ENCODE measurements around the gene AP1M2.
A peak's percentile ranks its signal among the peaks of the same experiment; 100 is the strongest.
"Not testable (repeated sequence)": the region's sequence is repeated elsewhere in the genome, so short reads cannot be mapped to it uniquely, and the experiment has no call there.

The AP1M2 gene

DNA sequence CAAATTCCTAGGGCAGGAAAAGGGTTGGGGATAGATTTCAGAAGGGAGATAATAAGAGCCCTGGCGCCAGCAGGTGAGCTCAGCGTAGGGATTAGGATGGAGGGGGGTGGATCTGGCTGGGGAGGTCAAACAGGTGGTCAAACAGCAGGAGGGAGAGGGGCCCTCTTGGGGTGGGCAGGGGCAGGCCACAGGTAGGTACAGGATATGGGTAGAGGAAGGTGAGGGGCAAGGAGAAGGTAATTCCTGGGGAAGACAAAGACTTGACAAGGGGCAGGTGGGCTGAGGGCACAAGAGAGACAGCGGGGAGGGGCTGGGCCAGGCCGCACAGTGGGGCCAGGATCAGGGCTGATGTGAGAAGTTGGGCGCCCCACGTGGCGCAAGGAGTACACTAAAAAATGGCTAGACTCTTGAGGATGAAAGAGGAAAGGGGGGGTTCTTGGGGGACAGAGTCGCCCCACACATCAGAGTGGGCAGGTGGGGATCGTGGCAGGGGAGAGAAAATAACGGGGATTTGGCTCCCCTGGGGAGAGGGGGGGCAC, 22.0 kb downstream of the AP1M2 start:
- peak; percentile 71 for DNase-seq (ENCODE audit: low spot score)

DNA sequence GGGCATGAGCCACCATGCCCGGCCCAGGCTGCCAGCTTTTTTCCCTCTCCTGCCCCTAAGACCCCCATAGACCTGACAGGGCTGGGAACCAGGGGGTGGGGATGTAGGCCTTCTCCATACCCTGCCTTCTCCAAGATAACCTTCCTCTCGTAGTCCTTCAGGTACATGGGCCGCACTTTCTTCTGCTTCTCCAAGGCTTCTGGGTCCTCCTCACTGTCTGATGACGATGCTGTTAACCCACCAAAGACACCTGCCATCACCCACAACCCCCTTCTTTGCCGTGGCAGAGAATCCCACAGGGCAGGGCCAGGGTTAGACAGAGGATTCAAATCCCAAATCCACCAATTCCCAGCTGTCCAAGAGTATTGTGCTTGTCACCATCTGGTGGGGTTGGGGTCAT, 24.5 kb downstream of the AP1M2 start:
- no peak for DNase-seq (ENCODE audit: low spot score)

DNA sequence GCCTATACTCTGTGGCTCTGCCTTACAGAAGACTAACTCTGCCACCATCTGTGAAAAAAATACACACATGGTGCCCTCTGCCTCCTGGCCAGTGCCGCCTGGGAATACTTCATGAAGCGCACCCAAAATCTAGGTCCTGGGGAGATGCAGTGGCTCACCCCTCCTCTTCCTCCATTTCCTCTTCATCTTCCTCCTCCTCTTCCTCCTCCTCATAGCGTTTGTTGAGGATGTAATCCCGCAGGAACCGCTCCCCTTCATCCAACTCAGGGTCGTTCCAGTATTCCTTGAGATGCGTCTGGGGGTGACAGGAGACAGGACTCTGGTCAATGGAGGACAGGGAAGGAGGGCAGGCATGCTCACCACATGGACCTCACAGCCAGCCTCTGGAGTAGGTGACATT, 27.0 kb downstream of the AP1M2 start:
- no peak for DNase-seq (ENCODE audit: low spot score)

DNA sequence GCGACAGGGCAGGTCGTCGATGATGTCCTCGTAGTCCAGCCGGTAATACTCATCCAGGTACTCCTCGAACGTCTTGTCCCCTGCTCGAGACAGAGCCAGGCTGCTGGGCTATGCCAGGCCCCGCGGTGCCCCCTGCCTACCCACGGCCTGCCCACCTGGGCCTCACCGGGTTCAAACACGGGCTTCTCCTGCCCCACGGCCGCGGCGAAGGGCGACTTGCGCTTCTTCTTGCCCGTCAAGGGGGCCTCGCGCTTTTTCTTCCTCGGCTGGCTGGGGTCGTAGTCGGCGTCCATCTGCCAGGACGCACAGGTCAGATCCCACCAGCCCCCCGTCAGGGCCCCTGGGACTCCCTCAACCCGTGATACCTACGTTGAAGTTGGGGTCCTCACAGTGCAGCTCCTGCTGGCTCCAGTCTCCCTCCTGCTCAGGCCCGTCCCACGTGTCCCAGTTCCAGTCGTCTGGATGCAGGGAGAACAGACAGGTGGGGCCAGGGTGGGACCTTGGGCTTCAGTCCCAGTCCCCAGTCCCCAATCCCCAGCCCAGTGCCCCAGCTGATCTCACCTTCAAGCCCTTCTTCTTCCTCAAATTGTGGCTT, 29.4 kb downstream of the AP1M2 start:
- DNase-seq (ENCODE audit: low spot score) = no peak

DNA sequence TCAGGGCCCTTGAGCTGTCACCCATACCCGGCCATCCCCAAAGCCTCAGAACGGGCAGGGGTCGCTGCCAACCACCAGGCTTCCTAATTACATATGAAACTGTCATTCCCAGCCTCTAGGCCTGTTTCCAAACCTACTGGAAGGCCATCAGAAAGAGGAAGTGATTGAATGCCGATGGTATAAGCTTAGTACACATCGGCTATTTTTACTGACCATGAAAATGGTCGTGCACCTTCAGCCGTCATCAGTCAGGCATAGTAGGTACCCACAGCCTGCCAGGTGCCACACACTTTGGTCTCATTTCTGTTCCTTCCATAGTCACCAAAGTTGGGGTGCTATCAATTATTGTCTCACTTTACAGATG, 31.5 kb downstream of the AP1M2 start:
- no peak for DNase-seq (ENCODE audit: low spot score)

DNA sequence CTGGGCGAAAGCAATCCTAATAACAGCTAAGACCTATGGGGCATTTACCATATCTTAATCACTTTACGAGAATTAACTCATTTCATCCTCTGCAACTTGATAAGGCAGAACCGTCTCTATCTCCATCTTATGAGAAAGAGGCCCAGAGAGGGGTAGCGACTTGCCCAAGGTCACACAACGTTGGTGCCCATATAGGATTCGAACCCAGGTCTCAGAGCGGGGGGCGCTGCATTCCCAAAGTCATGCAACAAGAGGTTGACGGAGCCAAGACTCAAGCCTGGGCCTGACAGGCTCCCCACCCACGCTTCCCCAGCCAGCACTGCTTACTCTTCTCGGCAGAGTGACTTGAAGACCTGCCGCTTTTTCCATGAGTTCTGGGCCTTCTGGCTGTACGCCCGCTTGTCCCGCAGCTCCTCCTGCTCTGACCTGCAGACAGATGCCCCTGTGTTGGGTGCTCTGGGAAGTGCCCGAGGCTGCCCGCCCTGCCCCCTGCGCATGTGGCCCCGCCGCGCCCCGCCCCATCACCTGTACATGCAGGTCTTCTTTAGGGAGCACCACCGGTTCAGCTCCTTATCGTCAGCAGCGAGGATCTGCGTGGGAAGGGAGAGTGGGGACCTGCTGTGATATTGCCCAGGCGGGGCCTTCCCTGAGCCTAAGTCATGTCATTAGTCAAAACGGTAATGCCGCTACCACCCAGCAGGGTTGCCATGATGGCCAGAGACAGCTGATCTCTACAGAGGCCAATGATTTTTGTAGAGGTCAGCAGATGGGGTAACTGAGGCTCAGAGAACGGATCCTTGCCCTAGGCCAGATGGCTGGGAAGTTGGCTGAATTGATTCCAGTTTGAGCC, 32.1 kb downstream of the AP1M2 start:
- no peak for DNase-seq (ENCODE audit: low spot score)

DNA sequence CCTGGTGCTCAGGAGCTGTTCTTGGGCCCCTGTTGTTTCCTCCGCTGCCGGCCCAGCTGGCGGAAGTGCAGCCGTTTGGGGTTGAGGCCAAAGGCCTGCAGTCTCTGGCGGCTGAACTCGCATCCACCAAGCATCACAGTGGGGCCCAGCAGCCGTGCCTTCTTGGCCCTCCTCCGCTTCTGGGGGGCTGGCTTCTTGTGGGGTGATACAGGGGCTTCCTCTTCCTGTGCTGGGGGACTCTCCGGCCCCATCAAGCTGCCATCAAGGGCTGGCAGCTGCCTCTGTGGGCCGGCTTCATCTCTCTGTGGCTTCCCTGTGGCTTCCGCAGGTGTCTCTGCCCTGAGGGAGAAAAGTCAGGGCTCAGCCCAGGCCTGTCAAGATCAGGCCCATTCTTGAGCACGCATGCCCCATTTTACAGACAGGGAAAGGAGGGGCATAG, 33.1 kb downstream of the AP1M2 start:
- DNase-seq (ENCODE audit: low spot score) = no peak

DNA sequence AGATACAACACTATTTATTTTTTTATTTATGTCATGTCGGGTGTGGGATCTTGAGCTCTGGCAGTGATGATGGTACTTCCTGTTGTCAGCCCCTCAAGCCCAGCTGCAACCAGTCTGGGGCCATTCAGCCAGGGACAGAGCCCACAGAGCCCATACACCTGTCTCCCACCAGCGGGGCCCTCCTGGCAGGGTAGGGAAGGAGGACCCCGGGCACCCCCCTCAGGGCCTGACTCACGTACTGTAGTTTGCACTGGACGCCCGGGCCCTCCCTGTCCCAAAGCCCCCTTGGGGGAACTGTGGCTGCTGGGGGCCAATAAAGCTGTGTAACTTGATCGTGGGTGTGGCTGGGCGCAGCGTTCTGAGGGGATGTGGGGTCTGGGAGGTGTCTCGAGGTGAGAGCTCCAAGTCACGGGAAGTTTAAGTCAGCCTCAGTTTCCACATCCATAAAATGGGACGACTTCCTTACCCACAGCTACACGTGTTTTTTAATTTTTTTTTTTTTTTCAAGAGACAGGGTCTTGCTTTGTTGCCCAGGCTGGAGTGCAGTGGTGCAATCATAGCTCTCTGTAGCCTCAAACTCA, 33.9 kb downstream of the AP1M2 start:
- DNase-seq (ENCODE audit: low spot score) = no peak

DNA sequence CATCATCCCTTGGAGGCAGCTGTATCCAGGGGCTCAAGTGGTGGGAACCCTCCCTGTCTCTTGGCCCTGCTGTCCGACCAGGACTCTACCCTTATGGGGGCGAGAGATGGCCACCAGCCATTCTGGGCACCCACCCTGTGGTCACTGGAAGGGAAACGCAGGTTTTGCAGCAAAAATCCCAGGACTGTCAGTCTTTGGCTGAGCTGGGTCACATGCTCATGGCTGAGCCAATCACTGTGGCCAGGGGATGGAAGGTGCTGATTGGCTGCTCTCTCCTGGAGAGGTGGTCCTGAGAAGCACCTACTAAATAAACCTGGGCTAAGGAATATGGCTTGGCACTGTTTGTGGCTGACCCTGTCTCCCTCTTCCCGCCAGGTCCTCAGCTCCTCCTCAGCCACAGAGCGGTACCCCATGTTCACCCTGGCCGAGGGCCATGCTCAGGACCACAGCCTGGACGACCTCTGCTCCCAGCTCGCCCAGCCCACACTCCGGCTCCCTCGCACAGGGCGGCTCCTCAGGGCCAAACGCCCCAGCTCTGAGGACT, 34.5 kb downstream of the AP1M2 start:
- no peak for DNase-seq (ENCODE audit: low spot score)

DNA sequence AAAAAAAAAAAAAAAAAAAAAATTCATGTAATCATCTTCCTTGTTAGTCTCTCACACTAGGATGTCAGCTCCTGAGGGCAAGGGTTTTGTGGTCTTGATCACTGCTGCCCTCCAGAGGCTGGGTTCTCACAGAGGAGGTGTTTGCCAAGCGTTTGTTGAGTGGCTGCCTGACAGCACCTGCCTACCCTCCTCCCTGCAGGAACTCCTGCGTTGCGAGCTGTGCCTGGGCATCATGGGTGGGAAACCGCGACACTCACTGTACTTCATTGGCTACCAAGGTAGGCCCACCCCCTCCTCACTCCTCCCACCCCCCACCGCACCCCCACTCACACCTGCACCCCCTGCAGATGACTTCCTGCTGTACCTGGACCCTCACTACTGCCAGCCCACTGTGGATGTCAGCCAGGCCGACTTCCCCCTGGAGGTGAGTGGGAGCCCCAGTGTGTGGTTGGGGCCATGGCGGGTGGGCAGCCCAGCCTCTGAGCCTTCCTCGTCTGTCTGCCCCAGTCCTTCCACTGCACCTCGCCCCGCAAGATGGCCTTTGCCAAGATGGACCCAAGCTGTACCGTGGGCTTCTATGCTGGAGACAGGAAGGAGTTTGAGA, 35.3 kb downstream of the AP1M2 start:
- peak; percentile 59 for DNase-seq (ENCODE audit: low spot score)

DNA sequence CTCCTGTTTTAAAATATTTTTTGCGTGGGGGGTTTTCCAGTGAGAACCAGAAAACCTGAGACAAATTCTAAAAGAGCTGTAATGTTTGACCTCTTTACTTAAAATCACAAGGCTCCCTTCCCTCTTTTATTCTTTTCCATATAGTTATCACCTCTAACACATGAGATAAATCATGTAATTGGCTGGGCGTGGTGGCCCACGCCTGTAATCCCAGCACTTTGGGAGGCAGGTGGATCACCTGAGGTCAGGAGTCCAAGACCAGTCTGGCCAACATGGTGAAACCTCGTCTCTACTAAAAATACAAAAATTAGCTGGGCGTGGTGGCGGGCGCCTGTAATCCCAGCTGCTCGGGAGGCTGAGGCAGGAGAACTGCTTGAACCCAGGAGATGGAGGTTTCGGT, 36.1 kb downstream of the AP1M2 start:
- not testable (repeated sequence) for DNase-seq (ENCODE audit: low spot score)

DNA sequence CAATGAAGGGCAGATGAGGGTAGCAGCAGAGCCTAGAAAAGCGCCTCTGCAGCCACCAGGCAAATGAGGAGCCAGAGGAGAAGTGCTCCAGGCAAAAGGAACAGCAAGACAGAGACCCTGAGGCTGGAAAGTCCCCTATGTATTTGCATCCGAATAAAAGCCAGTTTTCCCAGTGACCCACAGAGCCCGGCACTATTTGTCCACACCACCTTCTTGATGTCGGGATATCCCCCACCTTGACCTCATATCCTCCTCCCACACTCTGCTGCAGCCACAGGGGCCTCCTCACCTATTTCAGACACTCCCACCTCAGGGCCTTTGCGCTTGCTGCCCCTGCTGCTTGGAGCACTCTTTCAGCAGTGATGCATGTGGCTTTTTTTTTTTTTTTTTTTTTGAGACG, 36.8 kb downstream of the AP1M2 start:
- no peak for DNase-seq (ENCODE audit: low spot score)

DNA sequence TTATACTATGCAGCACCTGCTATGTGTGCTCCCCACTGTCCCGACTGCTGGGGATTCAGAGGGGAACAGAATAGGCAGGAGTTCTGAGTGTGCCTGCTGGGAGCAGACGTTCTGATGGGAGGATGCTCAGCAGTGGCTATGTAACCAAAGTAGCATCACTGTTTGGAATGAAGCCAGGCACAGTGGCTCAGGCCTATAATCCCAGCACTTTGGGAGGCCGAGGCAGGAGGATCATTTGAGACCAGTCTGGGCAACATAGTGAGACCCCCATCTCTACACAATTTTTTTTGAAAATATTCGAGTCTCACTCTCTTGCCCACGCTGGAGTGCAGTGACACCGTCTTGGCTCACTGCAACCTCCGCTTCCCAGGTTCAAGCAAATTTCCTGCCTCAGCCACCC, 37.4 kb downstream of the AP1M2 start:
- no peak for DNase-seq (ENCODE audit: low spot score)

DNA sequence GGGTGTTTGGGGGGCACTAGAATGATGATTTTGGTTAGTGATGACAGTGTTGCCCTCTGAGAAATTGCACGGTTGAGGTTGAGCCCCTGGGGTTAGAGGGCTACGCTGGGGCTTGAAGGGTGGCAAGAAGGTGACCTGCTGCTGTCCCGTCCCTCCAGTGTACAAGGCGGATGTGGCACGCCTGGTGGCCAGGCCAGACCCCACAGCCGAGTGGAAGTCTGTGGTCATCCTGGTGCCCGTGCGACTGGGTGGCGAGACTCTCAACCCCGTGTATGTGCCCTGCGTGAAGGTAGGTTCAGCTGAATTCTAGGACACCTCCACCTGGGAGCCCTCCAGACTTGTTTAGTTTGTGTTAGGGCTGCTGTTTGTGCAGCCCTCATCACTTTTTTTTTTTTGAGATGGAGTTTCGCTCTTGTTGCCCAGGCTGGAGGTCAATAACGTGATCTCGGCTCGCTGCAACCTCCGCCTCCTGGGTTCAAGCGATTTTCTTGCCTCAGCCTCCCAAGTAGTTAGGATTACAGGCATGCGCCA, 38.3 kb downstream of the AP1M2 start:
- DNase-seq (ENCODE audit: low spot score) = no peak

DNA sequence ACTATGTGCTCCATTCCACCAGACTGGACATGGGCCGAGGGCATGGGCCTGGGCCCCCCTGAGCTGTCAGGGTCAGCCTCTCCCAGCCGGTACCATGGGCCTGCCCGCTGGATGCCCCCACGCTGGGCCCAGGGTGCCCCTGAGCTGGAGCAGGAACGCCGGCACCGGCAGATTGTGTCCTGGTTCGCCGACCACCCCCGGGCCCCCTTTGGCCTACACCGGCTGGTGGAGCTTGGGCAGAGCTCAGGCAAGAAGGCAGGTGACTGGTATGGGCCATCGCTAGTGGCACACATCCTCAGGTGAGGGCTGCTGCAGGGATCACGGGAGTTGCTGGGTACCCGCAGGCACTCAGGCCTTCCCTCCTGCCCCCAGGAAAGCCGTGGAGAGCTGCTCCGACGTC, 40.3 kb downstream of the AP1M2 start:
- DNase-seq (ENCODE audit: low spot score) = no peak

DNA sequence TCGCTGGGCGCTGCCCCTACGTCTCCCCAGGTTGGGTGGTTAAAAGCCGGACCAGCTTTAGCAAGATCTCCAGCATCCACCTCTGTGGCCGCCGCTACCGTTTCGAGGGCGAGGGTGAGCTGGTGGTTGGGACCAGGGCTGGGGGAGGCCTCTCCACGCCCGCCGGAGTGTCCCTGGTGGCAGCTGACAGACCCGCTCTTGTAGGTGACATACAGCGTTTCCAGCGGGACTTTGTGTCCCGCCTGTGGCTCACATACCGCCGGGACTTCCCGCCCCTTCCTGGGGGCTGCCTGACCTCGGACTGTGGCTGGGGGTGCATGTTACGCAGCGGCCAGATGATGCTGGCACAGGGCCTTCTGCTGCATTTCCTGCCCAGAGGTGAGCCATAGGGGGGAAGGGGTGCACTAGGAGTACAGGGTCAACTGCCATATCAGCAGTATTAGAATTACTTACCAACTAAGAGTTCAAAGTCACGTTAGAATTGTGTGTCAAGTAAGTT, 42.3 kb downstream of the AP1M2 start:
- peak; percentile 23 for DNase-seq (ENCODE audit: low spot score)

DNA sequence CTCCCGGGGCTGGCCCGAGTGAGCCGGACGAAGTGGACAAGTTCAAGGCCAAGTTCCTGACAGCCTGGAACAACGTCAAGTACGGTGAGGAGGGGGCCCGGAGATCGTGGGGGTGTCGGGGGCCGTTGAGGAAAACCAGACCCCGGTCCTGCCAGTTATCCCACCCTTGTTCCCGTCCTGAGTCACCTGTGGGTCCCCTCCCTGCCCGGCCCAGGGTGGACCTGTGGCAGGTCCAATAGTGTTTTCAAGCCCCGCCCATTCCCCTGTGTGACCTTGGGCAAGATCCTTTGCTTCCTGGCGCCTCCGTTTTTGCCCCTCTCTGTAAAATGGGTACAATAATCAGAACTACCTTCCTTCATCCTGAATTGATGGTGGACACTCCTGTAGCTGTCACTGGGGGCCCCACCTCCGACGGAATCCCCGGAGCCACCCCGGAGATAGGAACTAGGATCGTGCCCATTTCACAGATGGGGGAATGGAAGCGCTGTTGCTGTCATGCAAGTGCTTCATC, 42.8 kb downstream of the AP1M2 start:
- DNase-seq (ENCODE audit: low spot score) = peak; percentile 75

DNA sequence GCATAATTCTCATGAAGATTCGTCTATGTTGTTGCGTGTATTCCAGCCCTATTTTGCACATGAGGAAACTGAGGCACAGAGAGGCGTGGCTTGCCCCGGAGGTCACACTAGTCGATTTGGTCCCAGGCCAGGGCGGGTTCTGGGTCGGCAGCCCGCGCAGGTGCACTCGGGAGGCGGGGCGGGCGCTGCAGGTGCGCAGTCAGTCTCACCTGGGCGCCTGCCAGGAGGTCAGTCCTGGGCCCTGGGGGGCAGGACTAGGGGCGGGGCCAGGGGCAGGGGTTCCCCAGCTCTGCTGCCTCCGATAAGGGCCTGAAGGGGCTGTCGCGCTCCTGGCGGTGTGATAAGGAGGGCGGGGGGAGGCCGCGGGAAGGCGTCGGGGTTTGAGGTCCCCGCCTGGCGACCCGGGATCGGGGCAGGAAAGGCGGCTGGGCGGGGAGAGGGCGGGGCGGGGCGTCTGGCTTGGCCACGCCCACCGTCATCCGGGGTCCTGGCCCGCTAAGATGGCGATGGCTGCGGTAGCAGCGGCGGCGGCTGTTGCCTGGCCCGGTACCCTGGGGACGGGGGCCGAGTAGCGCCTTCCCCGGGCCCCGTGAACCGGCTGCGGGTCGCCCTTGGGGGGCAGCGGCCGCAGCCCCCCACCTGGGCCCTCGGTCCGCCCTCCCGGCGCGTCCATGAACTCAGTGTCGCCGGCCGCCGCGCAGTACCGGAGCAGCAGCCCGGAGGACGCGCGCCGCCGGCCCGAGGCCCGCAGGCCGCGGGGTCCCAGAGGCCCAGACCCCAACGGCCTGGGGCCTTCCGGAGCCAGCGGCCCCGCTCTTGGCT, 43.5 kb downstream of the AP1M2 start, which contains the start of gene ATG4D:
Gene ATG4D, plus strand, starts transcription at position 485 of the 822 bp plus-strand sequence. Its CDS starts 187 bp downstream, at position 672.
- peak; percentile 98 for DNase-seq (ENCODE audit: low spot score)

DNA sequence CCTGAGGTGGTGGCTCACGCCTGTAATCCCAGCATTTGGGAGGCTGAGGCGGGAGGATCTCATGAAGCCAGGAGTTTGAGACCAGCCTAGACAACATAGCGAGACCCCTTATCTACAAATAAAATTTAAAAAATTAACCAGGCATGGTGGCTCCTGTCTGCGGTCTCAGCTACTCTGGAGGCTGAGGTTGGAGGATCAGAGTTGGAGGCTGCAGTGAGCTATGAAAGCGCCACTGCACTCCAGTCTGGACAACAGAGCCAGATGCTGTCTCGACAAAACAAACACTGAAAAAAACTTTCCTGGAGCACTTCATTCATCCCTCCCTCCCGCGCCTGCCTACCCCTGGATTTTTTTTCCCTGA, 44.1 kb downstream of the AP1M2 start:
- no peak for DNase-seq (ENCODE audit: low spot score)

DNA sequence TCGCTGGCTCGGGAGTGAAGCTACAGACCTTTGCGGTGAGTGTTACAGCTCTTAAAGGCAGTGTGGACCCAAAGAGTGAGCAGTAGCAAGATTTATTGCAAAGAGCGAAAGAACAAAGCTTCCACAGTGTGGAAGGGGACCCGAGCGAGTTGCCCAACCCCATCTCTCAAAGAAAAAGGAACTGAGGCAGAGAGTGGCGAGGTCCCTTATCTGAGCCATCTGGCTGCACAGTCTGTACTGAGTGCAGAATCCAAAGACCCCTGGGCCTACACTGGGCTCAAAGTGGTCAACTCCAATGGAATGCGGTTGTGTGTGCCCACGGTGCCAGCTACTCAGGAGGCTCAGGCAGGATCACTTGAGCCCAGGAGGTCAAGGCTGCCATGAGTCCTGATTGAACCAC, 48.1 kb downstream of the AP1M2 start:
- DNase-seq (ENCODE audit: low spot score) = not testable (repeated sequence)

Measured in hematopoietic multipotent progenitor cell treated with erythropoietin and hydrocortisone succinate and interleukin-3 and kit ligand, for 17 days (in vitro differentiated cells).